GM12878 (cell line): ENCODE measurements around the gene ATXN1L. TPM values are rescaled to one million over a fixed set of nuclear protein-coding genes. Genes with fewer than 3 reads are reported as not detected.

Experiments used
- ATAC-seq: fragments of 200-7000 bp; cut with Tn5 transposase; 3 replicates; pipeline ENCODE4 v1.9.1; 2020; ENCODE audit warnings: mild to moderate bottlenecking, moderate library complexity
- BruUV-seq: library from RNA; stranded (reverse); fragments of 400-500 nt; replicated peaks from 2 replicates; lab custom pipeline; 2021; lab: Mats Ljungman, UMichigan
- CTCF ChIA-PET: fragments of 300-600 bp; sonication (Branson Sonifier 250); formaldehyde crosslinking; extraction: SDS; loops from one replicate; lab custom pipeline; 2021; ENCODE audit warnings: inconsistent platforms; lab: Yijun Ruan, JAX
- POLR2A ChIA-PET: fragments of 350-600 bp; formaldehyde crosslinking; extraction: SDS; loops from one replicate; lab custom pipeline; 2021; ENCODE audit warnings: inconsistent platforms; lab: Charles Lee
- RAD21 ChIA-PET: fragments of 300-600 bp; sonication (Branson Sonifier 250); formaldehyde crosslinking; loops from one replicate; lab custom pipeline; 2023; ENCODE audit warnings: antibody characterized with exemption; ENCODE audit not compliant: unreplicated experiment; lab: Charles Lee
- SMC1A ChIA-PET: fragments of 300-600 bp; sonication (Branson Sonifier 250); formaldehyde crosslinking; loops from one replicate; lab custom pipeline; 2023; ENCODE audit not compliant: unreplicated experiment, uncharacterized antibody; lab: Charles Lee
- DNase-seq: peaks from one replicate; pipeline ENCODE4 v3.0.0-alpha.2; 2011; ENCODE audit warnings: low read depth, low spot score
- FAIRE-seq: peaks from 3 replicates; lab custom pipeline; 2011; peaks lifted over from hg19 to GRCh38; lab: Jason Lieb, UNC
- H2AFZ ChIP-seq: 2 replicates; pipeline ENCODE4 v1.6.0; 2011; ENCODE audit warnings: low read depth, low read length, control low read depth; ENCODE audit not compliant: control insufficient read depth
- H3K27ac ChIP-seq: 2 replicates; pipeline ENCODE4 v1.5.1; 2011; ENCODE audit warnings: control low read depth; ENCODE audit not compliant: control insufficient read depth, insufficient read depth
- H3K27me3 ChIP-seq, 2 experiments: replicated peaks in 1 of 2; 2 replicates each; pipeline versions ENCODE4 v1.6.0 to v1.6.1; 2011; ENCODE audit warnings: low read length in 1 of 2; ENCODE audit not compliant: control insufficient read depth in 2 of 2, insufficient read depth in 2 of 2
- H3K36me3 ChIP-seq, 2 experiments: 2 replicates each; pipeline ENCODE4 v1.5.1; 2011; ENCODE audit warnings: low read length in 1 of 2; ENCODE audit not compliant: control insufficient read depth in 2 of 2, insufficient read depth in 2 of 2
- H3K4me1 ChIP-seq: 2 replicates; pipeline ENCODE4 v1.6.1; 2011; ENCODE audit warnings: mild to moderate bottlenecking, low read length, moderate library complexity, mixed read lengths; ENCODE audit not compliant: control insufficient read depth, insufficient read depth
- H3K4me2 ChIP-seq: 2 replicates; pipeline ENCODE4 v1.6.0; 2011; ENCODE audit warnings: control low read depth; ENCODE audit not compliant: control insufficient read depth, insufficient read depth
- H3K4me3 ChIP-seq: fragments of 200-600 bp; sonication (generic); 2 replicates; pipeline ENCODE4 v1.5.1; 2016
- H3K79me2 ChIP-seq: 2 replicates; pipeline ENCODE4 v1.6.0; 2011; ENCODE audit warnings: low read length; ENCODE audit not compliant: control insufficient read depth, insufficient read depth
- H3K9ac ChIP-seq: 2 replicates; pipeline ENCODE4 v1.8.0; 2011; ENCODE audit warnings: low read length, control low read depth, mixed read lengths; ENCODE audit not compliant: control insufficient read depth, insufficient read depth
- H3K9me3 ChIP-seq: replicated peaks from 3 replicates; pipeline ENCODE4 v1.5.1; 2011; ENCODE audit warnings: mild to moderate bottlenecking, low read length; ENCODE audit not compliant: control insufficient read depth, insufficient read depth
- H4K20me1 ChIP-seq: 2 replicates; pipeline ENCODE4 v1.6.0; 2011; ENCODE audit not compliant: control insufficient read depth, insufficient read depth
- BACH1 ChIP-seq: fragments of 450-650 bp; IDR thresholded peaks from 2 replicates; pipeline ENCODE4 v1.6.1; 2017; ENCODE audit warnings: mild to moderate bottlenecking, borderline replicate concordance
- E2F8 ChIP-seq: fragments of 450-650 bp; IDR thresholded peaks from 2 replicates; pipeline ENCODE4 v1.6.1; 2018; ENCODE audit warnings: mild to moderate bottlenecking, low read depth, moderate library complexity; ENCODE audit not compliant: partially characterized antibody
- HCFC1 ChIP-seq: fragments of 150-350 bp; IDR thresholded peaks from 2 replicates; pipeline ENCODE4 v1.6.1; 2014; ENCODE audit warnings: low read length
- IRF4 ChIP-seq: IDR thresholded peaks from 2 replicates; pipeline ENCODE4 v1.6.1; 2011; ENCODE audit warnings: low read depth, low read length
- IRF5 ChIP-seq: fragments of 450-650 bp; IDR thresholded peaks from 2 replicates; pipeline ENCODE4 v1.6.1; 2017; ENCODE audit warnings: borderline replicate concordance
- MYB ChIP-seq: fragments of 150-350 bp; IDR thresholded peaks from 2 replicates; pipeline ENCODE4 v1.6.1; 2014; ENCODE audit warnings: mild to moderate bottlenecking, low read depth, low read length, borderline replicate concordance
- PKNOX1 ChIP-seq: fragments of 450-650 bp; IDR thresholded peaks from 2 replicates; pipeline ENCODE4 v1.6.1; 2016; ENCODE audit warnings: mild to moderate bottlenecking
- POU2F2 ChIP-seq: IDR thresholded peaks from 3 replicates; pipeline ENCODE4 v1.6.1; 2011; ENCODE audit warnings: low read depth, mild to moderate bottlenecking, low read length, borderline replicate concordance
- RAD21 ChIP-seq: IDR thresholded peaks from 2 replicates; pipeline ENCODE4 v1.6.1; 2011; ENCODE audit warnings: mild to moderate bottlenecking, low read depth, low read length, moderate library complexity; ENCODE audit not compliant: insufficient read depth
- TARDBP ChIP-seq: IDR thresholded peaks from 2 replicates; pipeline ENCODE4 v1.6.1; 2016; ENCODE audit warnings: borderline replicate concordance
- TCF12 ChIP-seq: IDR thresholded peaks from 2 replicates; pipeline ENCODE4 v1.6.1; 2011; ENCODE audit warnings: low read depth, mild to moderate bottlenecking, low read length
- TCF3 ChIP-seq: IDR thresholded peaks from 2 replicates; pipeline ENCODE4 v1.6.1; 2012; ENCODE audit warnings: low read depth, mild to moderate bottlenecking, low read length, borderline replicate concordance; ENCODE audit not compliant: insufficient read depth
- WGBS: methylation state at CpG from one replicate; pipeline ENCODE4 v1.1.6; 2016; ENCODE audit warnings: low lambda C conversion rate; ENCODE audit not compliant: insufficient replicate concordance, insufficient coverage; ENCODE audit errors: missing lambda C conversion rate; 5-methylcytosine and 5-hydroxymethylcytosine counted together
- in situ Hi-C: fragments of 300-500 bp; cut with MboI; formaldehyde crosslinking; loops from 9 replicates; pipeline ENCODE4 v1.14.3; 2018; ENCODE audit warnings: mixed read lengths
- intact Hi-C: fragments of 100-400 bp; cut with micrococcal nuclease; formaldehyde crosslinking; loops from one replicate; pipeline ENCODE4 v1.14.2; 2022; ENCODE audit not compliant: unreplicated experiment
- polyA plus RNA-seq, 11 experiments: library from polyadenylated mRNA; depleted of rRNA in 4 of 11; unstranded in 6 of 11; stranded (reverse) in 5 of 11; fragments of >200 nt; fragmentation: Nextera tagmentation in 4 of 11; fragmentation: Illumina TruSeq in 1 of 11; extraction: Ambion mirVana in 4 of 11; extraction: Trizol in 1 of 11; gene quantifications; 1 replicate in 1 of 11; 2 replicates in 10 of 11; pipeline versions ENCODE4 v1.2.1 to v1.2.3, GENCODE V29; 2011 to 2016; ENCODE audit warnings: inconsistent platforms in 2 of 11, missing spikeins in 2 of 11, low read depth in 1 of 11
- total RNA-seq, 4 experiments: library from RNA; depleted of rRNA in 3 of 4; stranded (reverse); fragments of >200 nt in 3 of 4; fragmentation: Illumina TruSeq in 1 of 4; extraction: Trizol in 1 of 4; gene quantifications; 2 replicates each; pipeline versions ENCODE4 v1.2.1 to v1.2.3, GENCODE V29; 2013 to 2021

Gene ATXN1L
- total and polyA plus RNA-seq, 10 of the 15 experiments (the other 5 are each of a cell fraction or from before 2014, with no cell fraction given): 1.8 to 14.6 (median 9.2) TPM

GRCh38 chr16:71878911-71879310 lies 33.1 kb downstream of the ATXN1L start:
- in situ Hi-C loops (no loop called here), intact Hi-C loops (no loop called here)
- ATAC-seq (no peak), DNase-seq (no peak), FAIRE-seq (no peak)
- no TSS peak for BruUV-seq
- RAD21 ChIA-PET: interaction anchor here (1.0 kb wide), 1 partner anchor 216 kb away, joined by 3 read pairs; no protein-coding TSS in a partner anchor
- CTCF ChIA-PET: interaction anchor here (1.2 kb wide), 1 partner anchor 121 kb away, joined by 3 read pairs; no protein-coding TSS in a partner anchor
- H3K4me3 ChIP-seq: no peak overlapping the region
- H2AFZ ChIP-seq: no peak overlapping the region
- no peaks in the 10 kb centered on the region for H3K27me3 ChIP-seq
- no peaks in the 10 kb centered on the region for H4K20me1 ChIP-seq
- POLR2A ChIA-PET: no interaction called here
- SMC1A ChIA-PET: interaction anchor here (1.2 kb wide), 1 partner anchor 36 kb away, joined by 3 read pairs; no protein-coding TSS in a partner anchor
- no peak overlapping the region for H3K27ac ChIP-seq
- no peaks in the 10 kb centered on the region for H3K36me3 ChIP-seq
- TF ChIP-seq TCF3: no peak
- peaks cover 12% of the 10 kb centered on the region for H3K4me1 ChIP-seq
- WGBS: 87% methylated on average over 4 of the region's 4 CpGs
- no peaks in the 10 kb centered on the region for H3K9me3 ChIP-seq
- no peak overlapping the region for H3K9ac ChIP-seq
- H3K4me2 ChIP-seq: no peak overlapping the region
- H3K79me2 ChIP-seq: no peaks in the 10 kb centered on the region

GRCh38 chr16:71880176-71880575 lies 34.4 kb downstream of the ATXN1L start:
- FAIRE-seq (no peak), DNase-seq (no peak), ATAC-seq (no peak)
- intact Hi-C loops (loop anchor here (10.0 kb wide), 1 partner anchor 315 kb away; no protein-coding TSS in a partner anchor), in situ Hi-C loops (no loop called here)
- Histone ChIP-seq H3K9me3 (no peaks in the 10 kb centered on the region), H3K36me3 (no peaks in the 10 kb centered on the region), H3K27me3 (no peaks in the 10 kb centered on the region), H3K4me3 (no peak overlapping the region), H3K27ac (no peak overlapping the region), H3K79me2 (no peaks in the 10 kb centered on the region), H2AFZ (no peak overlapping the region), H3K4me1 (peaks cover 12% of the 10 kb centered on the region), H3K4me2 (no peak overlapping the region), H3K9ac (no peak overlapping the region), H4K20me1 (no peaks in the 10 kb centered on the region)
- RAD21 ChIA-PET: interaction anchor here (4.7 kb wide), 1 partner anchor 35 kb away, joined by 53 read pairs; the partner anchor contains the start of gene ATXN1L
- SMC1A ChIA-PET: interaction anchor here (0.6 to 3.5 kb wide), 6 partner anchors 22 to 315 kb away, joined by 3 to 24 read pairs (median 8); no protein-coding TSS in a partner anchor
- BruUV-seq: no TSS peak
- WGBS: 78% methylated on average over 4 of the region's 4 CpGs
- CTCF ChIA-PET: interaction anchor here (0.6 to 4.7 kb wide), 7 partner anchors 9 to 481 kb away, joined by 3 to 38 read pairs (median 3); partner anchors contain the start of gene IST1
- POLR2A ChIA-PET: interaction anchor here (1.3 to 4.7 kb wide), 3 partner anchors 10 to 71 kb away, joined by 3 to 30 read pairs (median 4); partner anchors contain the start of gene AP1G1
- no peak for TF ChIP-seq POU2F2
- TF ChIP-seq MYB: no peak
- TF ChIP-seq HCFC1: no peak
- TF ChIP-seq RAD21: no peak
- TF ChIP-seq IRF5: no peak
- no peak for TF ChIP-seq TARDBP
- TF ChIP-seq E2F8: no peak
- no peak for TF ChIP-seq IRF4
- TF ChIP-seq PKNOX1: no peak
- no peak for TF ChIP-seq BACH1
- TF ChIP-seq TCF12: no peak
